HepG2 (cell line): ENCODE measurements around the gene ZBTB43. TPM values are rescaled to one million over a fixed set of nuclear protein-coding genes. Genes with fewer than 3 reads are reported as not detected.

Source experiments
- ATAC-seq: fragments of 200-7000 bp; cut with Tn5 transposase; 3 replicates; pipeline ENCODE4 v1.9.1; 2020; ENCODE audit warnings: mild to moderate bottlenecking, moderate library complexity
- BruUV-seq: library from RNA; stranded (reverse); fragments of 400-500 nt; replicated peaks from 2 replicates; lab custom pipeline; 2021; lab: Mats Ljungman, UMichigan
- CTCF ChIA-PET: fragments of 300-600 bp; formaldehyde crosslinking; extraction: SDS; loops from one replicate; lab custom pipeline; 2021; ENCODE audit warnings: low total read pairs, inconsistent platforms, low intra/inter-chr PET ratio; lab: Yijun Ruan, JAX
- POLR2A ChIA-PET: fragments of 350-600 bp; sonication (Branson Sonifier 250); formaldehyde crosslinking; loops from one replicate; lab custom pipeline; 2020; ENCODE audit warnings: antibody characterized with exemption, inconsistent platforms; lab: Yijun Ruan, JAX
- DNase-seq: peaks from one replicate; pipeline ENCODE4 v3.0.0-alpha.2; 2015; ENCODE audit warnings: low spot score
- FAIRE-seq: peaks from 3 replicates; lab custom pipeline; 2011; peaks lifted over from hg19 to GRCh38; lab: Jason Lieb, UNC
- H2AFZ ChIP-seq: one replicate; pipeline ENCODE4 v1.6.1; 2011; ENCODE audit warnings: low read length, inconsistent platforms
- H3K27ac ChIP-seq: fragments of 300-600 bp; 3 replicates; pipeline ENCODE4 v1.8.0; 2011; ENCODE audit warnings: mixed run types, mild to moderate bottlenecking, mixed read lengths, low read length, inconsistent platforms; ENCODE audit not compliant: insufficient read depth; ENCODE audit errors: extremely low read length
- H3K27me3 ChIP-seq, 2 experiments: fragments of 200-600 bp in 1 of 2; 2 replicates in 1 of 2; 3 replicates in 1 of 2; pipeline versions ENCODE4 v1.6.0 to v1.8.0; 2011; ENCODE audit warnings: low read length in 2 of 2, mild to moderate bottlenecking in 2 of 2, moderate library complexity in 2 of 2, inconsistent platforms in 1 of 2; ENCODE audit not compliant: insufficient read depth in 2 of 2, control insufficient read depth in 1 of 2
- H3K36me3 ChIP-seq, 2 experiments: fragments of 200-600 bp in 1 of 2; replicated peaks in 1 of 2; 2 replicates in 1 of 2; 3 replicates in 1 of 2; pipeline versions ENCODE4 v1.5.1 to v1.8.0; 2011; ENCODE audit warnings: low read length in 2 of 2, inconsistent platforms in 1 of 2; ENCODE audit not compliant: insufficient read depth in 2 of 2, control insufficient read depth in 1 of 2
- H3K4me1 ChIP-seq: 2 replicates; pipeline ENCODE4 v1.5.1; 2012; ENCODE audit warnings: low read length, inconsistent platforms; ENCODE audit not compliant: insufficient read depth
- H3K4me2 ChIP-seq: 2 replicates; pipeline ENCODE4 v1.6.0; 2011; ENCODE audit warnings: low read depth, low read length, inconsistent platforms
- H3K4me3 ChIP-seq, 3 experiments: fragments of 200-600 bp in 1 of 3; sonication (generic), shearing (Covaris generic) in 1 of 3; replicated peaks in 1 of 3; 2 replicates each; pipeline ENCODE4 v1.5.1; 2011 to 2016; ENCODE audit warnings: low read length in 3 of 3, inconsistent platforms in 2 of 3, low read depth in 2 of 3, mild to moderate bottlenecking in 2 of 3, control low read depth in 1 of 3, mixed read lengths in 1 of 3; ENCODE audit not compliant: insufficient read depth in 1 of 3
- H3K79me2 ChIP-seq: one replicate; pipeline ENCODE4 v1.6.1; 2011; ENCODE audit warnings: low read length, inconsistent platforms; ENCODE audit not compliant: insufficient read depth
- H3K9ac ChIP-seq: 2 replicates; pipeline ENCODE4 v1.6.0; 2011; ENCODE audit warnings: mild to moderate bottlenecking, low read depth, low read length, inconsistent platforms; ENCODE audit not compliant: insufficient read depth
- H3K9me3 ChIP-seq: 2 replicates; pipeline ENCODE4 v1.5.1; 2012; ENCODE audit warnings: mild to moderate bottlenecking, low read length
- H4K20me1 ChIP-seq: 2 replicates; pipeline ENCODE4 v1.6.0; 2011; ENCODE audit warnings: inconsistent platforms, mild to moderate bottlenecking, low read length, moderate library complexity; ENCODE audit not compliant: insufficient read depth
- CEBPB ChIP-seq: IDR thresholded peaks from 2 replicates; pipeline ENCODE4 v1.6.1; 2011; ENCODE audit warnings: low read depth, low read length, improper control_type of control experiment, borderline replicate concordance
- CHCHD3 ChIP-seq: sonication (generic); formaldehyde crosslinking; IDR thresholded peaks from 2 replicates; pipeline ENCODE4 v1.8.0; 2022; ENCODE audit warnings: mild to moderate bottlenecking, missing genetic modification reagents, moderate library complexity
- E2F5 ChIP-seq: sonication (generic); formaldehyde crosslinking; conservative IDR thresholded peaks from 2 replicates; pipeline ENCODE4 v1.4.0; 2020; ENCODE audit warnings: missing genetic modification reagents
- FOSL2 ChIP-seq: sonication (generic); formaldehyde crosslinking; IDR thresholded peaks from 2 replicates; pipeline ENCODE4 v1.4.0; 2020; ENCODE audit warnings: missing genetic modification reagents
- FOXA1 ChIP-seq, 2 experiments: fragments of 450-650 bp in 1 of 2; sonication (generic) in 1 of 2; formaldehyde crosslinking in 1 of 2; IDR thresholded peaks; 2 replicates each; pipeline versions ENCODE4 v1.4.0 to v1.6.1; 2016 to 2020; ENCODE audit warnings: missing genetic modification reagents in 1 of 2
- GATA4 ChIP-seq: sonication (generic); IDR thresholded peaks from 2 replicates; pipeline ENCODE4 v1.6.1; 2016; ENCODE audit warnings: antibody characterized with exemption, low read depth, borderline replicate concordance
- NFIB ChIP-seq: sonication (generic); formaldehyde crosslinking; IDR thresholded peaks from 2 replicates; pipeline ENCODE4 v1.9.0; 2021; ENCODE audit warnings: missing genetic modification reagents, mild to moderate bottlenecking, borderline replicate concordance
- NFKBIZ ChIP-seq: IDR thresholded peaks from 2 replicates; pipeline ENCODE4 v1.6.1; 2018; ENCODE audit warnings: missing genetic modification reagents, missing compliant biosample characterization
- NR2F1 ChIP-seq, 2 experiments: fragments of 450-650 bp in 1 of 2; formaldehyde crosslinking in 1 of 2; IDR thresholded peaks; 2 replicates each; pipeline versions ENCODE4 v1.5.0 to v1.6.1; 2016 to 2020; ENCODE audit warnings: mild to moderate bottlenecking in 1 of 2, missing compliant biosample characterization in 1 of 2, missing genetic modification reagents in 1 of 2, moderate library complexity in 1 of 2
- RFX1 ChIP-seq: fragments of 450-650 bp; IDR thresholded peaks from 2 replicates; pipeline ENCODE4 v1.6.1; 2017
- SYNCRIP ChIP-seq: fragments of 200-400 bp; formaldehyde crosslinking; IDR thresholded peaks from 2 replicates; pipeline ENCODE4 v1.6.1; 2018; ENCODE audit warnings: mild to moderate bottlenecking, low read depth, low read length; ENCODE audit not compliant: insufficient read depth
- ZBTB7A ChIP-seq: sonication (generic); formaldehyde crosslinking; IDR thresholded peaks from 2 replicates; pipeline ENCODE4 v1.8.0; 2022; ENCODE audit warnings: mild to moderate bottlenecking, missing genetic modification reagents
- ZFP36 ChIP-seq: fragments of 150-350 bp; IDR thresholded peaks from 2 replicates; pipeline ENCODE4 v1.6.1; 2018; ENCODE audit warnings: borderline replicate concordance, low read length, low read depth; ENCODE audit not compliant: partially characterized antibody
- ZNF3 ChIP-seq: IDR thresholded peaks from 2 replicates; pipeline ENCODE4 v1.7.0; 2017; ENCODE audit warnings: inconsistent platforms
- ZNF598 ChIP-seq: sonication (generic); formaldehyde crosslinking; IDR thresholded peaks from 2 replicates; pipeline ENCODE4 v1.5.1; 2020; ENCODE audit warnings: mild to moderate bottlenecking, missing genetic modification reagents, borderline replicate concordance
- WGBS: methylation state at CpG from one replicate; pipeline ENCODE4 v1.1.6; 2017; ENCODE audit warnings: low lambda C conversion rate; 5-methylcytosine and 5-hydroxymethylcytosine counted together
- in situ Hi-C: cut with HindIII; loops from 2 replicates; pipeline ENCODE4 v1.10.0; 2017; ENCODE audit warnings: low pct_unique_long_range_greater_than_20kb; ENCODE audit not compliant: extremely low pct_ligation_motif_present
- intact Hi-C: fragments of 100-400 bp; cut with micrococcal nuclease; formaldehyde crosslinking; loops from one replicate; pipeline ENCODE4 v1.10.0; 2022; ENCODE audit not compliant: unreplicated experiment
- polyA plus RNA-seq, 8 experiments: library from polyadenylated mRNA; depleted of rRNA in 3 of 8; stranded (reverse) in 7 of 8; unstranded in 1 of 8; fragments of >200 nt; fragmentation: Illumina TruSeq in 4 of 8; extraction: Trizol in 4 of 8; gene quantifications; 2 replicates each; pipeline versions ENCODE4 v1.2.1 to v1.2.3, GENCODE V29; 2011 to 2016; ENCODE audit warnings: low read depth in 4 of 8, missing spikeins in 1 of 8, mixed read lengths in 1 of 8; ENCODE audit not compliant: insufficient read depth in 1 of 8
- total RNA-seq, 5 experiments: library from RNA; depleted of rRNA; stranded (reverse); fragments of >200 nt; fragmentation: Illumina TruSeq; extraction: Trizol; gene quantifications; 2 replicates each; pipeline ENCODE4 v1.2.3, GENCODE V29; 2016; ENCODE audit warnings: low read depth in 1 of 5
- TF ChIP-seq, protein P1 (sequence below): sonication (generic); formaldehyde crosslinking; IDR thresholded peaks from 2 replicates; pipeline ENCODE4 v1.5.1; 2020; ENCODE audit warnings: missing genetic modification reagents, mild to moderate bottlenecking, borderline replicate concordance
- TF ChIP-seq, protein P2 (sequence below): sonication (generic); formaldehyde crosslinking; IDR thresholded peaks from 2 replicates; pipeline ENCODE4 v1.5.0; 2020; ENCODE audit warnings: missing genetic modification reagents
- TF ChIP-seq, protein P3 (sequence below): sonication (generic); formaldehyde crosslinking; IDR thresholded peaks from 2 replicates; pipeline ENCODE4 v1.4.0; 2020; ENCODE audit warnings: missing genetic modification reagents; ENCODE audit errors: not compliant biosample characterization

Gene ZBTB43
- total and polyA plus RNA-seq, 2 of the 13 experiments (the other 11 are each of a cell fraction or from before 2014, with no cell fraction given), result 7.1 to 31.4 TPM

DNA sequence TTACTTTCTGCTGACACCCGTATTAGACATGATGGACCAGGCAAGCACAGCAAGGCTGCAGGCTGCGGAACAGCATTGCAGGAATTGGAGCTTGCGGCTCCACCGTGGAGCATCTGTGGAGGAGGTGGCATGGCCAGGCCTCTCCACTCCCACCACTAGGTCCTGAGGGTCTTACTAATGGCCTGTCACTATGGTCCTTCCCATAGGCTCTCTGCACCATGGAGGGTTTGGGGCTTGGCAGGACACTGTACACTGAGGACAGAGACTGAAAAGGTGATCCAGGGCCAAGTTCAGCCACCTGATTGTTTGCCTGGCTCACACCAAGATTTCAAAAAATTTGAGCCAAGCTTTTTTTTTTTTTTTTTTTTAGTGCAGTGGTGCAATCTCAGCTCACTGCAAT, 14.3 kb upstream of the ZBTB43 start (continued):
- TF ChIP-seq, protein P1, sequence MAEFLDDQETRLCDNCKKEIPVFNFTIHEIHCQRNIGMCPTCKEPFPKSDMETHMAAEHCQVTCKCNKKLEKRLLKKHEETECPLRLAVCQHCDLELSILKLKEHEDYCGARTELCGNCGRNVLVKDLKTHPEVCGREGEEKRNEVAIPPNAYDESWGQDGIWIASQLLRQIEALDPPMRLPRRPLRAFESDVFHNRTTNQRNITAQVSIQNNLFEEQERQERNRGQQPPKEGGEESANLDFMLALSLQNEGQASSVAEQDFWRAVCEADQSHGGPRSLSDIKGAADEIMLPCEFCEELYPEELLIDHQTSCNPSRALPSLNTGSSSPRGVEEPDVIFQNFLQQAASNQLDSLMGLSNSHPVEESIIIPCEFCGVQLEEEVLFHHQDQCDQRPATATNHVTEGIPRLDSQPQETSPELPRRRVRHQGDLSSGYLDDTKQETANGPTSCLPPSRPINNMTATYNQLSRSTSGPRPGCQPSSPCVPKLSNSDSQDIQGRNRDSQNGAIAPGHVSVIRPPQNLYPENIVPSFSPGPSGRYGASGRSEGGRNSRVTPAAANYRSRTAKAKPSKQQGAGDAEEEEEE (CRISPR knock-in tag), result no peak
- no peak for TF ChIP-seq CHCHD3 (CRISPR knock-in tag)
- TF ChIP-seq SYNCRIP, result no peak

DNA sequence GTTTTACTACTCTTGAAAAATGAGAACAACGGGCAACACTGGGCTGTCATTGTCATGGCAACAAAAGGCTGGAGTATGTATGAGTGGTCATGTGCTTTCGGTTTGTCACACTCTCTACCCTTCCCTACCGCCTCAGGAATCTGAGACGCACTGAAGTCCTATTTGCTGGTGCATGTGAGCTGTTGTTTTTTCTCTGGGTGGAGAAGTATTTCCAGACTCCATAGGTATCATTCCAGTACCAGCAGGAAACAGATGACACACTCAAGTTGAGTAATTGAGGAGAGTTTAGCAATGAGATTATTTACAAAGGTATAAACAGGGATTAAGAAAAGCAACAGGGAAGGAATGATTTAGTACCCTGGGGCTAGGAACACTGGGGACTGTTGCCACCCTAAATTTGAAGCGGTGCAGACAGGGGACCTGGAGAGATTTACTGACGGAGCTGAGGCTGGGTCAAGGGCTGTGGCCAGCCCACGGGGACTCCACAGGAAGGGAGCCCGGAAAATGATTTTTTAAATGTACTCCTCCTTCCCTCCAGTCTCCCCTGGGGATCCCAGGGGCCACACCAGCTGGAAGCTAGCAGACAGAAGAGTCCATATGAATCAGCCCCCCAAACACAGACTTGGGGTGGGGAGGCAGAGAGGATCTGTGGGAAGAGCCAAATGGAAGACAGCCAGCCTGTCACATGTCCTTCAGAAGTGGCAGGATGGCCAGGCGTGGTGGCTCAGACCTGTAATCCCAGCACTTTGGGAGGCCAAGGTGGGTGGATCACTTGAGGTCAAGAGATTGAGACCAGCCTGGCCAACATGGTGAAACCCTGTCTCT, 13.2 kb upstream of the ZBTB43 start:
- ATAC-seq, result peak; percentile 66
- in situ Hi-C loops, result no loop called here
- intact Hi-C loops, result no loop called here
- TF ChIP-seq, protein P2, sequence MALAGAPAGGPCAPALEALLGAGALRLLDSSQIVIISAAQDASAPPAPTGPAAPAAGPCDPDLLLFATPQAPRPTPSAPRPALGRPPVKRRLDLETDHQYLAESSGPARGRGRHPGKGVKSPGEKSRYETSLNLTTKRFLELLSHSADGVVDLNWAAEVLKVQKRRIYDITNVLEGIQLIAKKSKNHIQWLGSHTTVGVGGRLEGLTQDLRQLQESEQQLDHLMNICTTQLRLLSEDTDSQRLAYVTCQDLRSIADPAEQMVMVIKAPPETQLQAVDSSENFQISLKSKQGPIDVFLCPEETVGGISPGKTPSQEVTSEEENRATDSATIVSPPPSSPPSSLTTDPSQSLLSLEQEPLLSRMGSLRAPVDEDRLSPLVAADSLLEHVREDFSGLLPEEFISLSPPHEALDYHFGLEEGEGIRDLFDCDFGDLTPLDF, result no peak
- no peak for TF ChIP-seq GATA4
- no peak for TF ChIP-seq NFKBIZ (CRISPR knock-in tag)
- TF ChIP-seq FOXA1 (IDR thresholded peaks at IDR 0.05), result no peak
- no peak for TF ChIP-seq FOXA1 (CRISPR knock-in tag; IDR thresholded peaks at IDR 0.05)
- TF ChIP-seq, protein P3, sequence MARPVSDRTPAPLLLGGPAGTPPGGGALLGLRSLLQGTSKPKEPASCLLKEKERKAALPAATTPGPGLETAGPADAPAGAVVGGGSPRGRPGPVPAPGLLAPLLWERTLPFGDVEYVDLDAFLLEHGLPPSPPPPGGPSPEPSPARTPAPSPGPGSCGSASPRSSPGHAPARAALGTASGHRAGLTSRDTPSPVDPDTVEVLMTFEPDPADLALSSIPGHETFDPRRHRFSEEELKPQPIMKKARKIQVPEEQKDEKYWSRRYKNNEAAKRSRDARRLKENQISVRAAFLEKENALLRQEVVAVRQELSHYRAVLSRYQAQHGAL (CRISPR knock-in tag), result no peak
- TF ChIP-seq RFX1, result peak; percentile 61
- no peak for TF ChIP-seq E2F5 (CRISPR knock-in tag)
- TF ChIP-seq FOSL2 (CRISPR knock-in tag), result 0 out of 2 replicates have a peak, but pooled peaks have one; percentile 7
- TF ChIP-seq ZBTB7A, result no peak
- 0 out of 2 replicates have a peak, but pooled peaks have one; percentile 1 for TF ChIP-seq CEBPB
- no peak for TF ChIP-seq NR2F1 (CRISPR knock-in tag; IDR thresholded peaks at IDR 0.05)
- TF ChIP-seq ZFP36, result peak; percentile 31
- TF ChIP-seq NFIB (CRISPR knock-in tag), result no peak
- no peak for TF ChIP-seq ZNF3 (CRISPR knock-in tag)
- TF ChIP-seq ZNF598 (CRISPR knock-in tag), result no peak

More for the DNA sequence above, 13.2 kb upstream of the ZBTB43 start:
- no peaks in the 10 kb centered on the region for H3K79me2 ChIP-seq
- FAIRE-seq, result no peak
- no peaks in the 10 kb centered on the region for H3K36me3 ChIP-seq
- no peak overlapping the region for H3K9ac ChIP-seq
- peaks cover 5 to 32% of the 10 kb centered on the region in 2 experiments; a peak in 4 of 5 replicates for H3K27me3 ChIP-seq
- H3K4me1 ChIP-seq, result peaks cover 35% of the 10 kb centered on the region
- peak; percentile 49 for DNase-seq
- ChIA-PET CTCF (no interaction called here), POLR2A (no interaction called here)
- H3K4me3 ChIP-seq, result no peak overlapping the region
- H3K27ac ChIP-seq, result no peak overlapping the region
- no peaks in the 10 kb centered on the region for H4K20me1 ChIP-seq
- peak overlapping the region; percentile 25; the same call in 1 of the 2 replicates for H3K4me2 ChIP-seq
- no peak overlapping the region for H2AFZ ChIP-seq
- H3K9me3 ChIP-seq, result no peaks in the 10 kb centered on the region
- 15% methylated on average over 9 of the region's 9 CpGs for WGBS
- no TSS peak for BruUV-seq
